HepG2 (cell line): Measurements from ENCODE around the gene WNT4. TPM values are rescaled to one million over a fixed set of nuclear protein-coding genes. Genes with fewer than 3 reads are reported as not detected.

Experiments
- BHLHE40 ChIP-seq: IDR thresholded peaks from 2 replicates; pipeline ENCODE4 v1.6.1; 2011; ENCODE audit warnings: low read length, improper control_type of control experiment
- DR1 ChIP-seq: sonication (generic); formaldehyde crosslinking; IDR thresholded peaks from 2 replicates; pipeline ENCODE4 v1.8.0; 2021; ENCODE audit warnings: mild to moderate bottlenecking, missing genetic modification reagents, inconsistent platforms
- MIXL1 ChIP-seq: IDR thresholded peaks from 2 replicates; pipeline ENCODE4 v1.6.1; 2016
- MXD4 ChIP-seq: IDR thresholded peaks from 2 replicates; pipeline ENCODE4 v1.6.1; 2016; ENCODE audit warnings: mild to moderate bottlenecking, missing biosample characterization, missing genetic modification reagents
- ZBTB14 ChIP-seq: sonication (generic); formaldehyde crosslinking; IDR thresholded peaks from 2 replicates; pipeline ENCODE4 v1.4.0; 2020; ENCODE audit warnings: missing genetic modification reagents
- ZBTB40 ChIP-seq, 2 experiments: fragments of 450-650 bp in 1 of 2; sonication (generic) in 1 of 2; formaldehyde crosslinking in 1 of 2; IDR thresholded peaks; 2 replicates each; pipeline versions ENCODE4 v1.6.1 to v1.8.0; 2016 to 2022; ENCODE audit warnings: antibody characterized with exemption in 1 of 2, mild to moderate bottlenecking in 1 of 2, missing genetic modification reagents in 1 of 2
- ZFP37 ChIP-seq: sonication (generic); formaldehyde crosslinking; IDR thresholded peaks from 2 replicates; pipeline ENCODE4 v1.4.0; 2020; ENCODE audit warnings: missing genetic modification reagents, borderline replicate concordance
- ZNF44 ChIP-seq: sonication (generic); formaldehyde crosslinking; IDR thresholded peaks from 2 replicates; pipeline ENCODE4 v1.5.1; 2020; ENCODE audit warnings: mild to moderate bottlenecking, missing genetic modification reagents
- ZNF512 ChIP-seq: sonication (generic); formaldehyde crosslinking; IDR thresholded peaks from 2 replicates; pipeline ENCODE4 v1.4.0; 2020; ENCODE audit warnings: mild to moderate bottlenecking, missing genetic modification reagents
- polyA plus RNA-seq, 8 experiments: library from polyadenylated mRNA; depleted of rRNA in 3 of 8; stranded (reverse) in 7 of 8; unstranded in 1 of 8; fragments of >200 nt; fragmentation: Illumina TruSeq in 4 of 8; extraction: Trizol in 4 of 8; gene quantifications; 2 replicates each; pipeline versions ENCODE4 v1.2.1 to v1.2.3, GENCODE V29; 2011 to 2016; ENCODE audit warnings: low read depth in 4 of 8, missing spikeins in 1 of 8, mixed read lengths in 1 of 8; ENCODE audit not compliant: insufficient read depth in 1 of 8
- total RNA-seq, 5 experiments: library from RNA; depleted of rRNA; stranded (reverse); fragments of >200 nt; fragmentation: Illumina TruSeq; extraction: Trizol; gene quantifications; 2 replicates each; pipeline ENCODE4 v1.2.3, GENCODE V29; 2016; ENCODE audit warnings: low read depth in 1 of 5
- TF ChIP-seq, protein P1 (sequence below): sonication (generic); formaldehyde crosslinking; IDR thresholded peaks from 2 replicates; pipeline ENCODE4 v1.4.0; 2020; ENCODE audit warnings: low read depth, mild to moderate bottlenecking, missing genetic modification reagents
- TF ChIP-seq, protein P2 (sequence below): IDR thresholded peaks from 2 replicates; pipeline ENCODE4 v1.6.1; 2016; ENCODE audit warnings: low read depth

Gene WNT4
- total and polyA plus RNA-seq, 2 of the 13 experiments (the other 11 are each of a cell fraction or from before 2014, with no cell fraction given), result not detected

GRCh38 chr1:22188436-22188835 lies 45.5 kb upstream of the WNT4 start (continued):
- TF ChIP-seq ZBTB40 (IDR thresholded peaks at IDR 0.05) (no peak), ZBTB40 (CRISPR knock-in tag; IDR thresholded peaks at IDR 0.05) (no peak), DR1 (CRISPR knock-in tag) (no peak), MXD4 (CRISPR knock-in tag) (no peak), ZFP37 (CRISPR knock-in tag) (no peak), MIXL1 (CRISPR knock-in tag) (no peak), ZNF44 (CRISPR knock-in tag) (no peak), ZBTB14 (no peak), ZNF512 (CRISPR knock-in tag) (no peak), BHLHE40 (no peak)
- TF ChIP-seq, protein P1, sequence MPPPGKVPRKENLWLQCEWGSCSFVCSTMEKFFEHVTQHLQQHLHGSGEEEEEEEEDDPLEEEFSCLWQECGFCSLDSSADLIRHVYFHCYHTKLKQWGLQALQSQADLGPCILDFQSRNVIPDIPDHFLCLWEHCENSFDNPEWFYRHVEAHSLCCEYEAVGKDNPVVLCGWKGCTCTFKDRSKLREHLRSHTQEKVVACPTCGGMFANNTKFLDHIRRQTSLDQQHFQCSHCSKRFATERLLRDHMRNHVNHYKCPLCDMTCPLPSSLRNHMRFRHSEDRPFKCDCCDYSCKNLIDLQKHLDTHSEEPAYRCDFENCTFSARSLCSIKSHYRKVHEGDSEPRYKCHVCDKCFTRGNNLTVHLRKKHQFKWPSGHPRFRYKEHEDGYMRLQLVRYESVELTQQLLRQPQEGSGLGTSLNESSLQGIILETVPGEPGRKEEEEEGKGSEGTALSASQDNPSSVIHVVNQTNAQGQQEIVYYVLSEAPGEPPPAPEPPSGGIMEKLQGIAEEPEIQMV (CRISPR knock-in tag), result no peak
- TF ChIP-seq, protein P2, sequence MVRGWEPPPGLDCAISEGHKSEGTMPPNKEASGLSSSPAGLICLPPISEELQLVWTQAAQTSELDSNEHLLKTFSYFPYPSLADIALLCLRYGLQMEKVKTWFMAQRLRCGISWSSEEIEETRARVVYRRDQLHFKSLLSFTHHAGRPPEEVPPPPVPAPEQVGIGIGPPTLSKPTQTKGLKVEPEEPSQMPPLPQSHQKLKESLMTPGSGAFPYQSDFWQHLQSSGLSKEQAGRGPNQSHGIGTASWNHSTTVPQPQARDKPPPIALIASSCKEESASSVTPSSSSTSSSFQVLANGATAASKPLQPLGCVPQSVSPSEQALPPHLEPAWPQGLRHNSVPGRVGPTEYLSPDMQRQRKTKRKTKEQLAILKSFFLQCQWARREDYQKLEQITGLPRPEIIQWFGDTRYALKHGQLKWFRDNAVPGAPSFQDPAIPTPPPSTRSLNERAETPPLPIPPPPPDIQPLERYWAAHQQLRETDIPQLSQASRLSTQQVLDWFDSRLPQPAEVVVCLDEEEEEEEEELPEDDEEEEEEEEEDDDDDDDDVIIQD (CRISPR knock-in tag), result no peak
